ENCODE data around the gene TESMIN. TPM values are rescaled to one million over a fixed set of nuclear protein-coding genes. Genes with fewer than 3 reads are reported as not detected.

TESMIN gene
- total and polyA plus RNA-seq, 2 of the 4 experiments (the other 2 are of a cell fraction): 0.90 to 2.2 TPM

- POLR2A ChIA-PET (ENCODE audit: unreplicated experiment): no interaction called here
- TF ChIP-seq RFX5 (IDR thresholded peaks at IDR 0.05; ENCODE audit: low read depth, low read length) (no peak), RCOR1 (IDR thresholded peaks at IDR 0.05; ENCODE audit: insufficient replicate concordance, low read length) (no peak), CHD1 (IDR thresholded peaks at IDR 0.05; ENCODE audit: low read depth, low read length) (no peak), MXI1 (IDR thresholded peaks at IDR 0.05; ENCODE audit: borderline replicate concordance, low read depth, low read length) (no peak), CTCF (conservative IDR thresholded peaks at IDR 0.05; ENCODE audit: low read depth, low read length) (no peak), SMC3 (IDR thresholded peaks at IDR 0.05; ENCODE audit: low read depth, low read length) (no peak)
- Histone ChIP-seq H3K27me3 (ENCODE audit: control insufficient read depth, insufficient read depth, low read length) (no peaks in the 10 kb centered on the region), H2BK120ac (ENCODE audit: low read depth, low read length) (no peak overlapping the region), H2AK9ac (replicated peaks; ENCODE audit: low read depth, low read length, poor library complexity) (no peak overlapping the region), H3K4me1 (ENCODE audit: control insufficient read depth, insufficient read depth, low read length) (no peaks in the 10 kb centered on the region), H2BK20ac (ENCODE audit: low read depth, low read length) (no peak overlapping the region), H3K4ac (ENCODE audit: low read depth, low read length) (no peak overlapping the region), H3K9ac (ENCODE audit: low read depth, low read length) (no peak overlapping the region), H3K4me3 (ENCODE audit: insufficient read depth, low read depth, low read length) (no peak overlapping the region), H3K18ac (ENCODE audit: low read depth, low read length) (no peak overlapping the region), H2BK15ac (ENCODE audit: low read depth, low read length) (no peak overlapping the region), H3K79me1 (ENCODE audit: low read depth in 1 of 2, low read length in 2 of 2) (no peaks in the 10 kb centered on the region), H2BK5ac (ENCODE audit: low read depth, low read length, poor library complexity, severe bottlenecking) (no peak overlapping the region), H2AK5ac (ENCODE audit: low read depth, low read length) (no peak overlapping the region), H3K56ac (ENCODE audit: extremely low read depth, insufficient read depth, low read length) (no peak overlapping the region), H4K5ac (ENCODE audit: low read depth, low read length) (no peak overlapping the region), H4K8ac (ENCODE audit: low read depth in 2 of 2, low read length in 2 of 2) (no peak overlapping the region), H3K27ac (ENCODE audit: insufficient read depth, low read length) (no peak overlapping the region), H3K36me3 (ENCODE audit: control insufficient read depth, insufficient read depth, low read length) (no peaks in the 10 kb centered on the region), H3K14ac (replicated peaks; ENCODE audit: low read depth, low read length) (no peak overlapping the region), H3K4me2 (ENCODE audit: low read depth, low read length) (no peak overlapping the region), H3K23ac (ENCODE audit: low read depth, low read length) (no peak overlapping the region), H4K20me1 (ENCODE audit: insufficient read depth, low read length) (no peaks in the 10 kb centered on the region), H3K9me1 (ENCODE audit: insufficient read depth, low read length) (no peaks in the 10 kb centered on the region), H3K9me3 (ENCODE audit: control insufficient read depth, insufficient read depth, low read length) (no peaks in the 10 kb centered on the region), H4K91ac (ENCODE audit: insufficient read depth, low read depth, low read length) (no peak overlapping the region), H2AFZ (replicated peaks; ENCODE audit: low read length, poor library complexity) (no peak overlapping the region)
- BruUV-seq (replicated peaks): no TSS peak
- dilution Hi-C loops (cut with HindIII; ENCODE audit: low sequenced_read_pairs, unreplicated experiment): no loop called here
- ATAC-seq (ENCODE audit: low read depth) (no peak), DNase-seq (no peak)
- 67% methylated on average over 1 of the region's 2 CpGs; no CpG with 5 or more reads in 1 of the 2 experiments for WGBS, 2 experiments (ENCODE audit: extremely low coverage in 2 of 2, insufficient read length in 1 of 2)
- CTCF ChIA-PET: interaction anchor here (0.6 kb wide), 1 partner anchor 44 kb away, joined by 5 read pairs; no protein-coding TSS in a partner anchor
- intact Hi-C loops (cut with micrococcal nuclease): no loop called here
- in situ Hi-C loops (cut with MboI; ENCODE audit: low sequenced_read_pairs): no loop called here
Measured at GRCh38 chr11:68748061-68748460, 3.3 kb downstream of the TESMIN start.

Data from IMR-90 (cell line).